OCI-M2 (cell line): Measurements from ENCODE around the gene TBC1D30.

ENCODE experiments used
- DNase-seq: peaks from one replicate; lab custom pipeline; 2025; ENCODE audit not compliant: unreplicated experiment; lab: John Stamatoyannopoulos, UW

TBC1D30 gene

GRCh38 chr12:64802180-64802775 lies 22.2 kb upstream of the TBC1D30 start:
- peak; percentile 42 for DNase-seq

DNA sequence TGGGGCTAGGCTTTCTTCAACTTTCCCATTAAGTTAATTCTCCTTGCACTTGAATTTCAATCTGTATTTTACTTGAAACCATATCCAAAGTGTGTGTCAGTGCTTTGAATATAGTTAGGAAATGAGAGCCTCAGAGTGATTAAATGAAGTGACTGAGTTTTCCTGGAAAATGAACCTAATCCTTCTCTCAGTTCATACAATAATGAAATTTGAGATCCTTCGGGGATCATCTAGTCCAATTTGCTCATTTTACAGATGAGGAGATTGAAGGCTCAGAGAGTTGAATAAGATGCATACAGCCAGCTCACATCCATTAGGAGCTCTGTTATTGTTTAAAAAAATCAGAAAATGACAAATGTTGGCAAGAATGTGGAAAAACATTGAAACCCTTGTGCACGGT lies 18.3 kb upstream of the TBC1D30 start:
- DNase-seq, result no peak

DNA sequence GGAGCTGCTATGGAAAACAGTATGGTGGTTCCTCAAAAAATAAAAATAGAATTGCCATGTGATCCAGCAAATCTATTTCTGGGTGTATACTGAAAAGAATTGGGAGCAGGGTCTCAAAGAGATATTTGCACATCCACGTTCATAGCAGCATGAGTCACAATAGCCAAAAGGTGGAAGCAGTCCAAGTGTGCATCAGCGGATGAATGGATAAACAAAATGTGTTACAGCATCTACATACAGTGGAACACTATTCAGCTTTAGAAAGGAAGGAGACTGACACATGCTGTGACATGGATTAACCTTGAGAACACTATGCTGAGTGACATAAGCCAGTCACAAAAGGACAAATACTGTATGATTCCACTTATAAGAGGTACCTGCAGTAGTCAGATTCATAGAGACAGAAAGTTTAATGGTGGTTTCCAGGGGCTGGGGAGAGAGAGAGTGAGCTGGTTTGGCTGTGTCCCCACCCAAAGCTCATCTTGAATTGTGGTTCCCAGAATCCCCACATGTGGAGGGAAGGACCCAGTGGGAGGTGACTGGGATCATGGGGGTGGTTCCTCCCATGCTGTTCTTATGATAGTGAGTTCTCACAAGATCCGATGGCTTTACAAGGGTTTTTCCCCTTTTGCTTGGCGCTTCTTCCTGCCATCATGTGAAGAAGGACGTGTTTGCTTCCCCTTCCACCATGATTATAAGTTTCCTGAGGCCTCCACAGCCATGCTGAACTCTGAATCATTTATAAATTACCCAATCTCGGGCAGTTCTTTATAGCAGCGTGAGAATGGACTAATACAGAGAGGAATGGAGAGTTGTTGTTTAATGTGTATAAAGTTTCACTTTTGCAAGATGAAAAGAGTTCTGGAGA lies 17.6 kb upstream of the TBC1D30 start:
- DNase-seq, result no peak

DNA sequence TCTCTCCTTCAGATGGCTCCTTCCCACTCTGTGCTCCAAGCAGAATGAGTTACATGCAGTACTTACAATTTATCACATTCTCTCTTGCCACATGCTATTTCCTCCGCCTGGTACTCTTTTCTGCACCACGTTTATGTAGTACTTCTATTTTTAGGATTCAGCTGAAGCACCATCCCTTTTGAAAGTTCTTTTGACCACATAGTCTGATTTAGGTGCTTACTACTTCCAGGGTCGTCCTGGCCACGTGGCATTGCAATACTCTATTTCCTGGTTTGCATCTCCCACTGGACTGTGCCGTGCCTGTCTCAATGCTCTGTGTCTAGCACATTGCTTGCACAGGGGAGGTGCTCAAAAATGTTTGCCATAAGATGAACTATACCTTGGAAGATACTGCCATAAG lies 16.3 kb upstream of the TBC1D30 start:
- no peak for DNase-seq

GRCh38 chr12:64810831-64811230 lies 13.6 kb upstream of the TBC1D30 start:
- DNase-seq, result no peak

GRCh38 chr12:64813723-64814122 lies 10.7 kb upstream of the TBC1D30 start:
- no peak for DNase-seq

DNA sequence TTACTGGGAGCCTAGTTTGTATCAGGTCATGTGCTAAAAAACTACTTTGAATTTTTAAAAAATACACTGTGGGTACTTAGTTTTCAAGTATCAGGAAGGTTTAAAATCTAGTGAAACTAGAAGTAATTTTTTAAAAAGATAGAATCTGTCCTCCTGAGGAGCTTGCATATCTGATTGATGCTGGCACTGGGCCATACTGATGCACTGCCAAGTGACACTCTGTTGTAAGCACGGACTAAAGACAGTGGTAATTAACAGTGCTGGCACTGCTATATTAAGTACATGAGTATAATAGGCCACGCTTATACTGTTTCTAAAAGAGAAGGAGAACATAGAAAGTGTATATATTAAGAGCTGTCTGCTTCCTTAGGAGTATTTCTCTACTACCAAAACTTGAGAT lies 10.0 kb upstream of the TBC1D30 start:
- DNase-seq, result no peak

DNA sequence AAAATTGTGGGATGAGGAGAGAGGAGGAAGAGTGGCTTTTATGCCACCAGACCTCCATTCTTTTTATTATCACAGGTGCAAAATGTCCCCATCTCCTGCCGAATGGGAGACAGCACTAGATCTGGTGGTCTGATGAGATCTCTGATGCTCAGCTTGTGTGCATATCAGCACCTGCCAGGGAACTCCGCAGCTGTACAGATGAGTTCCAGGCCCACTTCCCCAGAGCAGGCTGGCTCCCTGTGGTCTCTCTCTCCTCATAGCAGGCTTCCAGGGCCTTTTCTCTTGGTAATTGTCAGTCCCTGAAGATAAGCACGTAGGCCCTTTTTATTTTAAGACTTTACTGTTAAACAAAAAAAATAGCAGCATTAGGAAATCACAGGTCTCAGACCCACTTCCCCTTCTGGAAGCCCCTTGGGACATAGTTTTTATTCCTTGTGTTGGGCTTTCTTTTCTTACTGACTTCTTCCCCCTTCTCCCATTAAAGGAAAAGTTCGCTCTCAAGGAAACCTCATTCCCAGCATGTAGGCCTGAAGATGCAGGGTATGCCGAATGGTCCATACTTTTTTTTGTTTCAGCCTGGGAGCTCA lies 4.5 kb upstream of the TBC1D30 start:
- DNase-seq, result no peak

- no peak for DNase-seq
These were observed 3.9 kb upstream of the TBC1D30 start for GRCh38 chr12:64820593-64820992.

DNA sequence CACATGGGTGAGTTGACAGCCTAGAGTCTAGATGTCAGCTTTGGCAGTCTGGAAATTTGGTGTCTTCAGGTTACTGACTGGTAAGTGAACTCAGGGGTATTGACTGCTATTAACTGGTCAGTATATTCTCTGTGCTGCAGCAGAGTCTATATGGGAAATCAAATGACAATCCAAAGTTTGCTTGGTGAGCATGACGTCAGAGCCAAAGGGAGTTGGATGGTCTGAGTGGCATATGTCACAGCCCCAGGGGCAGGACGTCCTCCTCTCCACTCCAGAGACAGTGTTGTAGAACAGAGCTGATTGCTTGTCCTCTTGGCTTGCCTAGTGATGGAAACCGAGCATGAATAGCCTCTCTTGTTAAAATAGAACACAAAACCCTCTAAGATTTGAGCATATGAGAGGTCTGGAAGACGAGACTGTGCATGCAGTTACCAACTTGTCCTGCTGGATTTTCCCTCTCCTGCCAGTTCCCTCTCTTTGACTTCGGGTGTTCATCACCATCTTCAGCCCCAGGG lies 3.3 kb upstream of the TBC1D30 start:
- DNase-seq, result no peak

- DNase-seq, result no peak
These were observed 332 bp upstream of the TBC1D30 start for GRCh38 chr12:64824130-64824499.

DNA sequence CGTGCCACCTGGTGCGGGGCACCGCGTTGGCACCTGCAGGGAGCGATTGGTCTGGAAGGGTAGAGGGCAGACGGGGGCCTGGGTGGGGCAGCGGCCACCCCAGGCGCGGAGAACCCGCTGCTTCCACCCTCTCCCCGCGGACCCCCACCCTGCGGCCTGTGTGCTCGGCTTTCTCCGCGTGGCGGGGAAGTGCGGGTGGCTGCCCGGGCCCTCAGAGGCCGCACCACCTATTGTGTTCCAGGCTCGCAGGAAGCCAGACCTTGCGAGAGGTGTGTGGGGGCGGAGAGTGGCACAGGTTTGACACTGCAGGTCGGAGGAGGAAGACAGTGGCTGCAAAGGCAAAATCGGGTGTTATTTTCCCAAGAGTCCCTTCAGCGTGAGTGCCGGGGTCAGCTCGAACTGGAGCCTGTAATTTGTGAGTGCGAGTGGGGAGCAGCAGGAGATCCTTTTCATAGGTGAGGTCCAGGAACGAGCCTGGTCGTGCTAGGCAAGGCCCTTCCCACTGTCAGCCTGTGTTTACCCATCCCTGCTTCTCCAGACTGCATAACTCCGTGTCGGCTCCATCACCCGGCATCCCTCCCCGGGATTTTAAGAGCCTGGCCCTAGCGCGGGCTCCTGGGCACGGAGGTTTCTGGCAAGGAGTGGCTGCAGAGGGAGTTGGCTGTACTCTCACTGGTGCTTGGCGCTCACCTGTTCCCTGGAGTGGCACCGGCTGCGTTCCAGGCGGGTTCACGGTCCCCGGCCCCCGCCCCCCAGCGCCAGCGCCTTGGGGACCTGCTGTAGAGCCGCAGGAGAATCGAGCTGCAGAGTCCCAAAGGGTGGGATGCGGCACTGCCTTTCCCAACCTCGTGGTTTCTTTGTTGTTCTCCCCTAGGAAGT lies 935 bp downstream of the TBC1D30 start:
- no peak for DNase-seq

DNA sequence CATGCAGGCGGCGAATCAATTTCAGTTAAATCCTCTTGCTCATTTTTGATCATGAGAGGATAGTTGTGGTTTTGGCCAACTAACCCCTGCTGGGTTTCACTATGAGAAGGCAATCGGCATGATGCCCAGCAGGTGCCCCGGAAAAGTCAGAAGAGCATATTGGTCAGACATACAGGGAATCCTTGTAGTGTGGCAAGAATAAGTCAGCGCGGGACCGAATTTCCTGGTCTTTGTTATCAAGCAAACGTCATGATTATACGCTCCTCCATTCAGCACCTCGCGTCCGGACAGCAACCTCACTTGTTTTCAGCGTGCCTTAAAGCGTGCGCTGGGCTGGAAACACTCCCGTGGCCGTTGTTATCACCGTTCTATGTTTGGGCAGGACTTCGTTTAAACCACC lies 1.8 kb downstream of the TBC1D30 start:
- peak; percentile 25 for DNase-seq

GRCh38 chr12:64828713-64829112 lies 4.3 kb downstream of the TBC1D30 start:
- DNase-seq, result no peak

GRCh38 chr12:64833928-64834327 lies 9.5 kb downstream of the TBC1D30 start:
- DNase-seq, result no peak

GRCh38 chr12:64835901-64836300 lies 11.5 kb downstream of the TBC1D30 start:
- DNase-seq, result no peak

DNA sequence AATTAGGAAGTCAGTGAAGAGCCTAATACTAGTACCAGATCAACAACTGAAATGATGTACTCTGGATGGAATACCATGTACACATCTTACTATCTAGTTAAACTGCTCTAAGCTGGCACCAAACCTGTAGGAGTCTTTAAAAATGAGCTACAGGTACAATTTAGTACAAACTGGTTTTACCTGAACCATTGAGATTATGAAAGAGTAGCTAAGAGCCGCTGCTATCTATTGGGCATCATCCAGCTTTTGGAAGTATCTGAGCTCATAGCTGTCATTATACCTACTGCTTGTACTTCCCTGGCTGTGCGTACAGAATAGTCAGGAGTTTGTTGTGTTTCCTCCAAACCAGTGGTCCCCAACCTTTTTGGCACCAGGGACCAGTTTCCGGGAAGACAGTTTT lies 12.4 kb downstream of the TBC1D30 start:
- DNase-seq, result no peak

DNA sequence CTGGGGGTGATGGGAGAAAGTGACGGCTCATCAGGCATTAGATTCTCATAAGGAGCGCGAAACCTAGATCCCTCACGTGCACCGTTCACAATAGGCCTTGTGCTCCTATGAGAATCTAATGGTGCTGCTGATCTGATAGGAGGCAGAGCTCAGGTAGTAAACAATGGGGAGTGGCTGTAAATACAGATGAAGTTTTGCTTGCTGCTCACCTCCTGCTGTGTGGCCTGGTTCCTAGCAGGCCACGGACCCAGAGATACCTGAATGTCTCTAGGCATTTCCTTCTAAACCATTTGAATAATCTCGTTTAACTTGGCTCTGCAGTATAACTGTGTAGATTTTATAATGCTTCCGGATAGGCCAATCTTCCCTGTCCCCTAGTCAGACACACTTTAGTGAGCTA lies 13.0 kb downstream of the TBC1D30 start:
- DNase-seq, result no peak

- no peak for DNase-seq
These were observed 15.7 kb downstream of the TBC1D30 start for GRCh38 chr12:64840119-64840518.

GRCh38 chr12:64840949-64841717 lies 16.7 kb downstream of the TBC1D30 start:
- no peak for DNase-seq
